HG02840 (cell line): ENCODE measurements around the gene MAP1LC3B2.

ENCODE experiments used
- ATAC-seq: cut with Tn5 transposase; IDR thresholded peaks from one replicate; pipeline ENCODE4 v1.9.1; 2021; ENCODE audit warnings: mild to moderate bottlenecking, moderate library complexity, moderate number of reproducible peaks; ENCODE audit not compliant: unreplicated experiment, low FRiP score

MAP1LC3B2 gene

GRCh38 chr12:116609319-116610114 is 50.3 kb downstream of the MAP1LC3B2 start:
- ATAC-seq = no peak

- no peak for ATAC-seq
These were observed 51.9 kb downstream of the MAP1LC3B2 start for GRCh38 chr12:116610971-116611541.

- ATAC-seq = no peak
These were observed 53.3 kb downstream of the MAP1LC3B2 start for GRCh38 chr12:116612436-116612835.

DNA sequence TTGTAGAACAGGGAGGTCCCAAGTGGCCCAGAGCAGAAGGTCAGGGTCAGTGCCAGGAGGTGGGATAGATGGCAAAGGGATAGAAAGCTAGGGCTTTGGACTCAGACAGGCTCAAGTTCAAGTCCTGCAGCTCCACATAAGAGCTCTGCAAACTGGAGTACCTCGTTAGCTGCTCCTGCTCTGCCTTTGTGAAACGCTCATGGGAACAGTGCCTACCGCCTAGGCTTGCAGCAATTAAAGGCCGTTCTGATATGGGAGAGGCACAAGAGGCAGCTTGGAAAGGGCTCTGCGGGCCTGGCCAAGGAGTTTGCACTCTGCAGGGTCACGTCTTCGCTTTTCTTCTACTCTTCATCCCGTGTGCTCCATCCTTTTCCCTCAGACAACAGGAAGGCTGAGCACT is 54.1 kb downstream of the MAP1LC3B2 start:
- ATAC-seq = no peak

- ATAC-seq = no peak
These were observed 55.2 kb downstream of the MAP1LC3B2 start for GRCh38 chr12:116614194-116614915.

DNA sequence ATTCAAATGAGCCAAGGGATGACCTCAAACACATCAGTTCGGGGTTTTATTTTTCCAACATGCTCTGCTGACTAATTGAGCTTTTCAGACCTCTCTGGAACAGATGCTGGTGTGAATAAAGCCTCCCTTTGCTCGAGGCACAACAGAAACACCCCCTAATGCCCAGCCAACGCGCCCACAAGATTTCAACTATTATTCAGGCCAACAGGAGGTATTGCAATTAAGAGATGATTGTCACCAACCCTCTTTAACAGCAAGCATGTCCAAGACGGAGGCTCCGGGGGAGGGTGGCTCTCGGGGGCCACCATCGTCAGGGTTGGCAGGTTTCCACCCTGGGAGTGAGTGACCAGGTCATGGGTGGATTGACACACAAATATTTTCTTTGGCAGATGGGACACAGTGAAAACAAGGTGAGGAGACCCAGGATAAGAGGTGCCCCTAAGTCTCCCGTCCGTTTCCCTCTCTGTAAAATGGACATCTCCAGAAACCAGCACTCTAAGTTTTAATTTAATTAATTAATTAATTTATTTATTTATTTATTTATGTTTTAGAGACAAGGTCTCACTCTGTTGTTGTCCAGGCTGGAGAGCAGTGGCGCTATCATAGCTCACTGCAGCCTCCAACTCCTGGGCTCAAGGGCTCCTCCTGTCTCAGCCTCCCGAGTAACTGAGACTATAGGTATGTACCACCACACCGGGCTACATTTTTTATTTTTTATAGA is 56.1 kb downstream of the MAP1LC3B2 start:
- ATAC-seq = no peak

DNA sequence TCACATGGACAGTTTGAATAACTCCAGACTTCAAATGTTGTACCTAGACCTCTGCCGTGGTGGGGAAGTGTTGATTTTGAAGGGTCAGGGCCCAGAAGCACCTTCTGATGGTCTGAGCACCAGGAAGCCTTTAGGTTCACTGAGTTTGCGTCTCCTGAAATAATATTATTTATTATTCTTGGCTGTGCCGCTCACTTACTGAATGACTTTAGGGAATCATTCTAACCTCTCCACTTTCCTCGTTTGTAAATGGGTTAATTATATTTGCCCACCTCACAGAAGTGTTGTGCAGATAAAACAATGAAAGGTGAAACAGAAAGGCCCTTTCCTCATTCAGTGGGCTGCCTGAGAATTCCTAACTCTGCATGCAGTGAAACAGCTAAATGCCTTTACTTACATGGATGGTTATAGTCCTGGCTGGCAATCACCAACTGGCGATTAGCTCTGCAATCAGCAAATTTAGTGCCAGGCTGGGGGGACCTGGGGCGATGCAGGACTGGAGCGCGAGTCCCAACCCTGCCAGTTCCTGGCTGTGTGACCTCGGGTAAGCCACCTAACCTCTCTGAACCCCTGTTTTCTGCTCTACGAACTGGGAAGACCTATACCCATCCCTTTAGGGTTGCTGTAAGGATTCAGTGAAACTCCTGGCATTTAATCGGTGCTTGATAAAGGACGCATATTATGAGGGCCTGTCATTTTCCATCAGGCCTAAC is 57.5 kb downstream of the MAP1LC3B2 start:
- ATAC-seq = no peak

- no peak for ATAC-seq
These were observed 60.1 kb downstream of the MAP1LC3B2 start for GRCh38 chr12:116619246-116619645.

- no peak for ATAC-seq
These were observed 60.9 kb downstream of the MAP1LC3B2 start for GRCh38 chr12:116620124-116620491.

GRCh38 chr12:116620492-116621191 is 61.5 kb downstream of the MAP1LC3B2 start:
- ATAC-seq = no peak

DNA sequence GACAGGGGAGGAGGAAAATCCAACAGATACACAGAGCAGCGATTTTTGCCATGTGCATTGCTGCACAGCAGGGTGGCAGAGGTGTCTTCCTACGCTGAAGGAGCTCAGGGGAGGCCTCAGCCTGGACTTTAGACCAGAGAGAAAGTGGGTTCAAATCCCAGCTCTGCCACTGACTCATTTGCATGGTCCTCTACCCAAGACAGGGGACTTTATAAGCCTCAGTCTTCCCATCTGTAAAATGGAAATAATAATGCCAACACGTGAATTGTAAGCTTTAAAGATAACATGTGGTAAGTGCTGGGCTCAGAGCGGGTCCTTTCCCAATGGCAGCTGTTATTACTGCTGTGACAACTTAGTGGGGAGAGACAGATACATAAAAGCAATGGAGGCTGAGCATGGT is 62.0 kb downstream of the MAP1LC3B2 start:
- no peak for ATAC-seq

- no peak for ATAC-seq
These were observed 65.3 kb downstream of the MAP1LC3B2 start for GRCh38 chr12:116624516-116624915.

GRCh38 chr12:116626153-116626552 is 67.0 kb downstream of the MAP1LC3B2 start:
- no peak for ATAC-seq
